Peyer's patch (tissue), 4 donors: ENCODE measurements around the gene SGMS1.

Source experiments
- CTCF ChIP-seq, 6 experiments: fragments of 450-650 bp in 4 of 6; fragments of 200-600 bp in 2 of 6; sonication (generic) in 1 of 6; IDR thresholded peaks; one replicate each; pipeline ENCODE4 v1.5.1; 2017 to 2019; ENCODE audit warnings: antibody characterized with exemption in 6 of 6, mild to moderate bottlenecking in 3 of 6, moderate library complexity in 1 of 6
- POLR2A ChIP-seq, 2 donors: fragments of 450-650 bp; IDR thresholded peaks; one replicate each; pipeline ENCODE4 v1.5.1; 2017; ENCODE audit warnings: antibody characterized with exemption in 2 of 2, mild to moderate bottlenecking in 2 of 2, moderate library complexity in 2 of 2

- no peak for TF ChIP-seq CTCF (IDR thresholded peaks at IDR 0.05)
- no peak for TF ChIP-seq POLR2A (IDR thresholded peaks at IDR 0.05)
These were observed 30.0 kb downstream of the SGMS1 start for GRCh38 chr10:50593523-50594376.
